ENCODE measurements around the gene ACADSB.

Gene ACADSB

GRCh38 chr10:123073187-123073586, 64.4 kb downstream of the ACADSB start:
- no peak for DNase-seq (ENCODE audit: low read depth)
- H3K4me3 ChIP-seq (ENCODE audit: low read length): no peak overlapping the region
- no peak for TF ChIP-seq CTCF (conservative IDR thresholded peaks at IDR 0.05; ENCODE audit: low read depth, low read length)

DNA sequence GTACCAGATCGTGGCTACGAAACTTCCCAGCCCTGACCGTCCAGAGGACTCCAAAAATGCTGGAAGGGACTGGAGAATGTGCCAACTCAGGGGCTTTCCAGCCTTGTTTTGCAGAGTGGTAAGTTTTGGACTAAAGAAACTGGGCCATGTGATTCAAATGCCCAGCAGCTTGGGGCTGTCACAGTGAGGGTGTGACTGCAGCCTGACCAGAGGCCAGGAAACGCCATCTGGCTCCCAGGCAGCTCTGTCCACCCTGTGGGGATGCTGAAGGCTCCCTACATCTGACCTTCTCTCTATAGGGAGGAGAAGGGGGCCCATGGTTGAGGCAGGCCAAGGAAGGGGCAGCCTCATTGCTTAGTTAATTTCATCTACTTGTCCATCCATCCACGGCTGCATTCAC, 65.4 kb downstream of the ACADSB start:
- DNase-seq (ENCODE audit: low read depth): no peak
- no peak for TF ChIP-seq CTCF (conservative IDR thresholded peaks at IDR 0.05; ENCODE audit: low read depth, low read length)
- H3K4me3 ChIP-seq (ENCODE audit: low read length): no peak overlapping the region

DNA sequence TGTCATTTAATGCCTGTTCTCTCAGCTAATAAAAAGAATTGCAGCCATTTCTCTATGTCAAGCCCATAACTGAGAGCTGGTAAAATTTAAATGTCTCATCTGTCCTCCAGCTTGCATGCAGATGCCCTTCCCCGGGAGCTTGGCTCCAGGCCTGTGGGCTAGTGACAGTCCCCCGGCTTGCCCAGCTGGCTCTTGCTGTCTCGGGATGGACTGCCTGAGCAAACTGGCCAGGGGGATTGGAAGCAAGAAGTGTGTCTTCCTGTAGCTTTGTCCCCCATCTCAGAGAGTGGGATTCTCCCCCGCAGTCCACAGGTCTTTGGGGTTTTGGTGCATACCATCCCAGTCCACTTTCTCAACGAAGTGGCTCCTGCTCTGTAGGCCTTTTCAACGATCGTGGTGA, 73.1 kb downstream of the ACADSB start:
- H3K4me3 ChIP-seq (ENCODE audit: low read length): no peak overlapping the region
- no peak for DNase-seq (ENCODE audit: low read depth)

GRCh38 chr10:123083811-123084210, 75.0 kb downstream of the ACADSB start:
- DNase-seq (ENCODE audit: low read depth): no peak
- no peak overlapping the region for H3K4me3 ChIP-seq (ENCODE audit: low read length)
- no peak for TF ChIP-seq CTCF (conservative IDR thresholded peaks at IDR 0.05; ENCODE audit: low read depth, low read length)

More for the DNA sequence above, 73.1 kb downstream of the ACADSB start:
- TF ChIP-seq CTCF (conservative IDR thresholded peaks at IDR 0.05; ENCODE audit: low read depth, low read length): no peak

- H3K4me3 ChIP-seq (ENCODE audit: low read length): no peak overlapping the region
- no peak for TF ChIP-seq CTCF (conservative IDR thresholded peaks at IDR 0.05; ENCODE audit: low read depth, low read length)
- DNase-seq (ENCODE audit: low read depth): no peak
These were observed 77.5 kb downstream of the ACADSB start for GRCh38 chr10:123086281-123086680.

GRCh38 chr10:123087348-123087747, 78.5 kb downstream of the ACADSB start:
- no peak overlapping the region for H3K4me3 ChIP-seq (ENCODE audit: low read length)
- DNase-seq (ENCODE audit: low read depth): no peak
- TF ChIP-seq CTCF (conservative IDR thresholded peaks at IDR 0.05; ENCODE audit: low read depth, low read length): no peak

DNA sequence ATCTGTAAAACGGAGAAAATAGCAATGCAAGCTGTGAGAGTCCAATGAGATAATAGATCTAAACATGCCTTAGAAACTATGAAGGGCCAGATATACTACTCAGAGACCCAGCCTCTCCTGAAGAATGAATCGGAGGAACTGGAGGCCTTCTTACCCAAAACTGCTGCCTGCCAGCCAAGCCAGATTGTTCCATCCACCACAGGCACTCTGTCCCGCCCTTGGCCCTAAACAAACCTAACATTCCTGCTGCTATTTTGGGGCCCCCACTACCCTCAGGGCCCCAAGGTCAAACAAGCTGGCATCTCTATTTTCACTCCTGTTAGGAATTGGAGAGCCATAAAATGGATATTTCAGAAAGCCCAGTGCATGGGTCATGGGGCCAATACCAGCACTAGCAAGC, 79.0 kb downstream of the ACADSB start:
- DNase-seq (ENCODE audit: low read depth): no peak
- no peak for TF ChIP-seq CTCF (conservative IDR thresholded peaks at IDR 0.05; ENCODE audit: low read depth, low read length)
- H3K4me3 ChIP-seq (ENCODE audit: low read length): no peak overlapping the region
